HG03520 (cell line): ENCODE results near the gene PCDHGB7.
"Not testable (repeated sequence)": the region's sequence is repeated elsewhere in the genome, so short reads cannot be mapped to it uniquely, and the experiment has no call there.

ENCODE experiments used
- ATAC-seq: cut with Tn5 transposase; IDR thresholded peaks from one replicate; pipeline ENCODE4 v1.9.1; 2021; ENCODE audit warnings: mild to moderate bottlenecking, moderate library complexity; ENCODE audit not compliant: unreplicated experiment

Gene PCDHGB7

DNA sequence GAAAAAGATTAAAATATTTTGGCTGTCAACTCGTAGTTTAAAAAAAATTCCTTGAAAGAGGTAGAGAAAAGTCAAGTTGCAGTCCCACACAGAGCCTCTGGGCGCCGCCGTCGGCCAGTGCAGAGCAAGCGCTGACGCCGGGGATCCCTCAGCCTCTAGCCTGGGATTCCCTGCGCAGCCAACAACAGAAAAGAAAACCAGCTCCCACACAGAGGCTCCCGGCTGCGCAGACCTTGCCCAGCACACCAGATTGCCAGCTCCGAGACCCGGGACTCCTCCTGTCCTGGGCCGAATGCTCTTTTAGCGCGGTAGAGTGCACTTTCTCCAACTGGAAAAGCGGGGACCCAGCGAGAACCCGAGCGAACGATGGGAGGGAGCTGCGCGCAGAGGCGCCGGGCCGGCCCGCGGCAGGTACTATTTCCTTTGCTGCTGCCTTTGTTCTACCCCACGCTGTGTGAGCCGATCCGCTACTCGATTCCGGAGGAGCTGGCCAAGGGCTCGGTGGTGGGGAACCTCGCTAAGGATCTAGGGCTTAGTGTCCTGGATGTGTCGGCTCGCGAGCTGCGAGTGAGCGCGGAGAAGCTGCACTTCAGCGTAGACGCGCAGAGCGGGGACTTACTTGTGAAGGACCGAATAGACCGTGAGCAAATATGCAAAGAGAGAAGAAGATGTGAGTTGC is at the start of gene PCDHGB7:
PCDHGB7 (plus strand) TSS at position 184 of the 679 bp plus-strand sequence; CDS start at position 367, 183 bp downstream.
- ATAC-seq, result peak; percentile 74

DNA sequence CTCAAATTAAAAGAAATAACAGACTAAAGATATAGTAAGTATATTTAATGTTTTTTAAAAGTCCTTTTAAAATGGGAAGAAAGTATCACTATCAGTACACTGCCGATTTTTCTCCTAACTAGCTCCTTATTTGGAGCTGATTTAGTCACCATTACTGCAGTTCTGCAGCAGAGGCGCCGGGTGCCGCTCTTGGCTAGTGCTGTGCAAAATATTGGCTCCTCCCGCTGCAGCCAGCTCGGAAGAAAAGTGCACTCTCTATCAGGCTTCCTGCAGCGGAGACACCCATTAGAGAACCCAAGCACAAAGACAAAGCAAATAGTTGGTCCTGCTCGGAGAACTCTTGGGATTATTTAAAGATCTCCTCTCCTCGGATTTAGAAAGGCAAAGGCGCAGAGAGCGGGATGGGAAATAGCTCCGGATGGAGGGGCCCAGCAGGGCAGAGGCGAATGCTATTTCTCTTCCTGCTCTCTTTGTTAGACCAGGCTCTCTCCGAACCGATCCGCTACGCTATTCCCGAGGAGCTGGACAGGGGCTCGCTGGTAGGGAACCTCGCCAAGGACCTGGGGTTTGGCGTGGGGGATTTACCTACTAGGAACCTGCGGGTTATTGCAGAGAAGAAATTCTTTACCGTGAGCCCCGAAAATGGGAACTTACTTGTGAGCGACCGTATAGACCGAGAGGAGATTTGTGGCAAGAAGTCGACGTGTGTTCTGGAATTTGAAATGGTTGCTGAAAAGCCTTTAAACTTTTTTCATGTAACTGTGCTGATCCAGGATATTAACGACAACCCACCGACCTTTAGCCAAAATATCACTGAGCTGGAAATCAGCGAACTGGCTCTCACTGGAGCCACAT is 47.3 kb upstream of the PCDHGB7 start, which contains the start of gene PCDHGB3:
PCDHGB3 (plus strand) TSS at position 249 of the 855 bp plus-strand sequence; CDS start at position 402, 153 bp downstream.
- ATAC-seq, result peak; percentile 98

DNA sequence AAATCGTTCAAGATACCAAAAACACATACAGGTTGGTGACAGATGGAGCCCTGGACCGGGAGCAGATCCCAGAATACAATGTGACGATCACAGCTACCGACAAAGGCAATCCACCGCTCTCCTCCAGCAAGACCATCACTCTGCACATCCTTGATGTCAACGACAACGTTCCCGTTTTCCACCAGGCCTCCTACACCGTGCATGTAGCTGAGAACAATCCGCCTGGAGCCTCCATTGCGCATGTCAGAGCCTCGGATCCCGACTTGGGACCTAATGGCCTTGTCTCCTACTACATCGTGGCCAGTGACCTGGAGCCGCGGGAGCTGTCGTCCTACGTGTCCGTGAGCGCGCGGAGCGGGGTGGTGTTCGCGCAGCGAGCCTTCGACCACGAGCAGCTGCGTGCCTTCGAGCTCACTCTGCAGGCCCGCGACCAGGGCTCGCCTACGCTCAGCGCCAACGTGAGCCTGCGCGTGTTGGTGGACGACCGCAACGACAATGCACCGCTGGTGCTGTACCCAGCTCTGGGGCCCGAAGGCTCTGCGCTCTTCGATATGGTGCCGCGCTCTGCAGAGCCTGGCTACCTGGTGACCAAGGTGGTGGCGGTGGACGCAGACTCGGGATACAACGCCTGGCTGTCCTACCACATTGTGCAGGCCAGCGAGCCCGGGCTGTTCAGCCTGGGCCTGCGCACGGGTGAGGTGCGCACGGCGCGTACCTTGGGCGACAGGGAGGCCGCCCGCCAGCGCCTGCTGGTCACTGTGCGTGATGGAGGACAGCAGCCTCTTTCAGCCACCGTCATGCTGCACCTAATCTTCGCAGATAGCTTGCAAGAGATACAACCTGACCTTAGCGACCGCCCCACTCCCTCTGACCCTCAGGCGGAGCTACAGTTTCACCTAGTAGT is 45.7 kb upstream of the PCDHGB7 start:
- ATAC-seq, result no peak

DNA sequence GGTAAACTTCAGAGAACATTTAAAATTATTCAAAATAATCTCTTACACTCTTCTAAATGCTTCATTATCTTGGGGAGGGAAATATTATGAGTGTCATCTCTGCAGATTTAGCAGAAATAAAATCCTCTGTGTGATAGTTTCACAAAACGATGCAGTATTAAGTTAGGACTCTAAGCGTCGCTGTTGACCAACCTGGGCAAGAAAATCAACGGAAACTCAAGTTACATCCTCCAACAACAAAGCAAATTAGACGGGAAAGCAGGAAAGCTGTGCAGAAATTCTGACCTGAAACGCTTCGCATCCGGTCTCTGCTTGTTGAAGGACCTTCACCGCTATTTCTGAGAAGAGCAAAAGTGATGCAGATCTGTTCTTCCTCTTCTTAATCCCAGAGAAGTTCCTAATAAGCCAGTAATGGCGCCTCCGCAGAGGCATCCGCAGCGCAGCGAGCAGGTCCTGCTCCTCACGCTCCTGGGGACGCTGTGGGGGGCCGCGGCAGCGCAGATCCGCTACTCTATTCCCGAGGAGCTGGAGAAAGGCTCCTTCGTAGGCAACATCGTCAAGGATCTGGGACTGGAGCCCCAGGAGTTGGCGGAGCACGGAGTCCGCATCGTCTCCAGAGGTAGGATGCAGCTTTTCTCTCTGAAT is 43.7 kb upstream of the PCDHGB7 start, which contains the start of gene PCDHGA6:
PCDHGA6 (plus strand) TSS at position 219 of the 645 bp plus-strand sequence; CDS start at position 412, 193 bp downstream.
- ATAC-seq, result no peak

- ATAC-seq, result no peak
Measured at GRCh38 chr5:141374627-141375026, 42.9 kb upstream of the PCDHGB7 start.

GRCh38 chr5:141375444-141376155 is 41.9 kb upstream of the PCDHGB7 start:
- ATAC-seq, result not testable (repeated sequence)

- ATAC-seq, result peak; percentile 73
Measured at GRCh38 chr5:141382469-141383294, 34.8 kb upstream of the PCDHGB7 start, which contains the start of gene PCDHGA7. Gene PCDHGA7, plus strand, starts transcription at chr5:141382742. Its CDS starts 158 bp downstream, at chr5:141382900.

GRCh38 chr5:141383345-141383744 is 34.1 kb upstream of the PCDHGB7 start:
- ATAC-seq, result no peak

DNA sequence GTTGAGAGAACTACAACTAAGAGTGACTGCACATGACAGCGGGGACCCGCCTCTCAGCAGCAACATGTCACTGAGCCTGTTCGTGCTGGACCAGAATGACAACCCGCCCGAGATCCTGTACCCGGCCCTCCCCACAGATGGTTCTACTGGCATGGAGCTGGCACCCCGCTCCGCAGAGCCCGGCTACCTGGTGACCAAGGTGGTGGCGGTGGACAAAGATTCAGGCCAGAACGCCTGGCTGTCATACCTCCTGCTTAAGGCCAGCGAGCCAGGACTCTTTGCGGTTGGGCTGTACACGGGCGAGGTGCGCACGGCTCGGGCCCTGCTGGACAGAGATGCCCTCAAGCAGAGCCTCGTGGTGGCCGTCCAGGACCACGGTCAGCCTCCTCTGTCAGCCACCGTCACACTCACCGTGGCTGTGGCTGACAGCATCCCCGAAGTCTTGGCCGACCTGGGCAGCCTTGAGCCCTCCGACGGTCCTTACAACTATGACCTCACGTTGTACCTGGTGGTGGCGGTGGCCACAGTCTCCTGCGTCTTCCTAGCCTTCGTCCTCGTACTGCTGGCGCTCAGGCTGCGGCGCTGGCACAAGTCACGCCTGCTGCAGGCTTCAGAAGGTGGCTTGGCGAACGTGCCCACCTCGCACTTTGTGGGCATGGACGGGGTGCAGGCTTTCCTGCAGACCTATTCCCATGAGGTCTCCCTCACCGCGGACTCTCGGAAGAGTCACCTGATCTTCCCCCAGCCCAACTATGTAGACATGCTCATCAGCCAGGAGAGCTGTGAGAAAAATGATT is 32.8 kb upstream of the PCDHGB7 start:
- no peak for ATAC-seq

GRCh38 chr5:141387557-141388311 is 29.7 kb upstream of the PCDHGB7 start, which contains the start of gene PCDHGB4:
Gene PCDHGB4, plus strand, starts transcription at chr5:141387698. Its CDS starts 187 bp downstream, at chr5:141387885.
- ATAC-seq, result peak; percentile 54

DNA sequence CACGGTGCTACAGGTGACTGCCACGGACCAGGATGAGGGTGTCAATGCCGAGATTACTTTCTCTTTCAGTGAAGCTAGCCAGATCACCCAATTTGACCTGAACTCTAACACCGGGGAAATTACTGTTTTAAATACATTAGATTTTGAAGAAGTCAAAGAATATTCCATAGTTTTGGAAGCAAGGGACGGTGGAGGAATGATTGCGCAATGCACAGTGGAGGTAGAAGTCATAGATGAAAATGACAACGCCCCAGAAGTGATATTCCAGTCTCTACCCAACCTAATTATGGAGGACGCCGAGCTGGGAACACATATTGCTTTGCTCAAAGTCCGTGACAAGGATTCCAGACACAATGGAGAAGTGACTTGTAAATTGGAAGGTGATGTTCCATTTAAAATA is 28.8 kb upstream of the PCDHGB7 start:
- no peak for ATAC-seq

- ATAC-seq, result no peak
Measured at GRCh38 chr5:141389153-141390042, 28.1 kb upstream of the PCDHGB7 start.

DNA sequence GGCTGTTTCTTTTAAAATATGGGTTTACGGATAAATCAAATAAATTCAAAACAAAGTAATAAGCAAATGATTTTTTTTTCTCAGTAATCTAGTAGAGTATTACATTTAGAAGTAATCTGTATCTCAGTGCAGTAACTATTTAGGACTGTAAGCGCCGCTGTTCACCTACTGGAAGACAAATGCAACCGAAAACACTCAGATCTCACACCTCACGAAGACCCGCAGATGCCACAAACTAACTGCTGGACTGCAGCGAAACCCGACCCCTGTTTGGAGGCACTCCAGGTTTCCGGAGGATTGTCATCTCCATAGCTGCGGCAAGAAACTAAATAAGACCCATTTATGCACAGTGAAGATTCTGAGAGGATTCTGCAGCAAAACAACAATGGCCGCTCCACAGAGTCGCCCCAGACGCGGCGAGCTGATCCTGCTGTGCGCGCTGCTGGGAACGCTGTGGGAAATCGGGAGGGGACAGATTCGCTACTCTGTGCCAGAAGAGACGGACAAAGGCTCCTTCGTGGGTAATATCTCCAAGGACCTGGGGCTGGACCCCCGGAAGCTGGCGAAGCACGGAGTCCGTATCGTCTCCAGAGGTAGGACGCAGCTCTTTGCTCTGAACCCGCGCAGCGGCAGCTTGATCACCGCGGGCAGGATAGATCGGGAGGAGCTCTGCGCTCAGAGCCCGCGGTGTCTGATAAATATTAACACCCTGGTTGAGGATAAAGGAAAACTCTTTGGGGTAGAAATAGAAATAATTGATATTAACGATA is 24.9 kb upstream of the PCDHGB7 start, which contains the start of gene PCDHGA8:
PCDHGA8 (plus strand) TSS at position 205 of the 770 bp plus-strand sequence; CDS start at position 386, 181 bp downstream.
- ATAC-seq, result no peak

GRCh38 chr5:141393267-141393666 is 24.2 kb upstream of the PCDHGB7 start:
- no peak for ATAC-seq
